H1 (cell line): ENCODE results near the gene ROR1. TPM values are rescaled to one million over a fixed set of nuclear protein-coding genes. Genes with fewer than 3 reads are reported as not detected.

Experiments used
- CTCF ChIA-PET: fragments of 300-600 bp; sonication (Branson Sonifier 250); formaldehyde crosslinking; loops from one replicate; lab custom pipeline; 2021; ENCODE audit not compliant: partially characterized antibody; lab: Charles Lee
- POLR2A ChIA-PET: fragments of 300-600 bp; sonication (Branson Sonifier 250); formaldehyde crosslinking; loops from one replicate; lab custom pipeline; 2021; ENCODE audit warnings: inconsistent platforms; ENCODE audit not compliant: partially characterized antibody; lab: Charles Lee
- DNase-seq, 2 experiments: peaks; one replicate each; pipeline versions ENCODE4 v3.0.0 to v3.0.0-alpha.2; 2010 to 2022; ENCODE audit warnings: low spot score in 2 of 2, low read depth in 1 of 2, mixed read lengths in 1 of 2
- FAIRE-seq: peaks from 2 replicates; lab custom pipeline; 2011; peaks lifted over from hg19 to GRCh38; lab: Jason Lieb, UNC
- H2AFZ ChIP-seq: 2 replicates; pipeline ENCODE4 v1.8.1; 2012; ENCODE audit warnings: low read length, inconsistent platforms
- H2AK5ac ChIP-seq: 2 replicates; pipeline ENCODE4 v1.6.1; 2013; ENCODE audit warnings: low read depth, low read length
- H2BK120ac ChIP-seq: replicated peaks from 2 replicates; pipeline ENCODE3; 2013; ENCODE audit warnings: low read depth, low read length, inconsistent platforms
- H2BK12ac ChIP-seq: 2 replicates; pipeline ENCODE4 v1.6.1; 2013; ENCODE audit warnings: low read depth, low read length
- H2BK15ac ChIP-seq: 2 replicates; pipeline ENCODE4 v1.6.1; 2013; ENCODE audit warnings: low read length
- H2BK20ac ChIP-seq: 2 replicates; pipeline ENCODE4 v1.6.1; 2013; ENCODE audit warnings: low read length
- H2BK5ac ChIP-seq: 2 replicates; pipeline ENCODE4 v1.6.1; 2013; ENCODE audit warnings: low read depth, low read length
- H3K14ac ChIP-seq: 2 replicates; pipeline ENCODE4 v1.6.1; 2013; ENCODE audit warnings: inconsistent platforms; ENCODE audit not compliant: insufficient read length
- H3K18ac ChIP-seq: 2 replicates; pipeline ENCODE4 v1.6.1; 2013; ENCODE audit warnings: low read length; ENCODE audit errors: extremely low read depth
- H3K23ac ChIP-seq: 2 replicates; pipeline ENCODE4 v1.6.1; 2013; ENCODE audit warnings: inconsistent platforms; ENCODE audit not compliant: insufficient read length
- H3K23me2 ChIP-seq: 2 replicates; pipeline ENCODE4 v1.6.1; 2013; ENCODE audit warnings: low read depth, low read length
- H3K27ac ChIP-seq: 2 replicates; pipeline ENCODE4 v1.6.1; 2011; ENCODE audit warnings: low read depth, low read length, inconsistent platforms
- H3K27me3 ChIP-seq, 4 experiments: replicated peaks in 1 of 4; 1 replicate in 1 of 4; 2 replicates in 3 of 4; pipeline versions ENCODE4 v1.6.1 to v1.8.1; 2011 to 2013; ENCODE audit warnings: low read length in 3 of 4, mild to moderate bottlenecking in 3 of 4, inconsistent platforms in 2 of 4, mixed read lengths in 2 of 4, moderate library complexity in 1 of 4; ENCODE audit not compliant: control insufficient read depth in 3 of 4, insufficient read depth in 3 of 4; ENCODE audit errors: extremely low read depth in 1 of 4
- H3K36me3 ChIP-seq, 4 experiments: 2 replicates each; pipeline versions ENCODE4 v1.6.1 to v1.8.1; 2011 to 2013; ENCODE audit warnings: mild to moderate bottlenecking in 4 of 4, low read length in 3 of 4, moderate library complexity in 2 of 4, control low read depth in 1 of 4, inconsistent platforms in 1 of 4; ENCODE audit not compliant: insufficient read depth in 4 of 4, control insufficient read depth in 2 of 4
- H3K4ac ChIP-seq: replicated peaks from 2 replicates; pipeline ENCODE3; 2013; ENCODE audit warnings: low read length, low read depth, mixed read lengths, inconsistent platforms; ENCODE audit not compliant: insufficient read length
- H3K4me1 ChIP-seq, 4 experiments: replicated peaks in 1 of 4; 1 replicate in 1 of 4; 2 replicates in 3 of 4; pipeline versions ENCODE4 v1.6.1 to v1.8.1; 2011 to 2013; ENCODE audit warnings: low read length in 3 of 4, inconsistent platforms in 2 of 4, mixed read lengths in 1 of 4; ENCODE audit not compliant: insufficient read depth in 4 of 4, control insufficient read depth in 3 of 4
- H3K4me2 ChIP-seq, 2 experiments: 2 replicates each; pipeline versions ENCODE4 v1.6.1 to v1.8.1; 2011 to 2013; ENCODE audit warnings: low read depth in 2 of 2, low read length in 2 of 2, control low read depth in 1 of 2, inconsistent platforms in 1 of 2, mild to moderate bottlenecking in 1 of 2; ENCODE audit not compliant: insufficient read depth in 1 of 2
- H3K4me3 ChIP-seq, 4 experiments: fragments of 200-600, 300-600 bp in 1 of 4; sonication (generic), shearing (Covaris generic), sonication (Bioruptor Twin) in 1 of 4; 2 replicates each; pipeline versions ENCODE4 v1.5.1 to v1.8.1; 2011 to 2016; ENCODE audit warnings: low read length in 4 of 4, low read depth in 3 of 4, control low read depth in 2 of 4, inconsistent platforms in 2 of 4, mild to moderate bottlenecking in 2 of 4, mixed read lengths in 1 of 4, moderate library complexity in 1 of 4; ENCODE audit not compliant: insufficient read depth in 2 of 4; ENCODE audit errors: extremely low read depth in 1 of 4
- H3K56ac ChIP-seq: replicated peaks from 2 replicates; pipeline ENCODE3; 2013; ENCODE audit warnings: low read depth, mild to moderate bottlenecking, mixed read lengths, low read length, inconsistent platforms; ENCODE audit not compliant: insufficient read length
- H3K79me1 ChIP-seq: 2 replicates; pipeline ENCODE4 v1.6.1; 2013; ENCODE audit warnings: low read depth, low read length, control low read depth
- H3K79me2 ChIP-seq, 2 experiments: 2 replicates each; pipeline versions ENCODE4 v1.6.1 to v1.8.1; 2012 to 2013; ENCODE audit warnings: low read length in 2 of 2, mild to moderate bottlenecking in 2 of 2, inconsistent platforms in 1 of 2; ENCODE audit not compliant: insufficient read depth in 2 of 2, control insufficient read depth in 1 of 2
- H3K9ac ChIP-seq, 4 experiments: replicated peaks in 1 of 4; 1 replicate in 1 of 4; 2 replicates in 3 of 4; pipeline versions ENCODE4 v1.6.1 to v1.8.1; 2011 to 2013; ENCODE audit warnings: low read depth in 3 of 4, low read length in 3 of 4, control low read depth in 2 of 4, mild to moderate bottlenecking in 2 of 4, moderate library complexity in 2 of 4, inconsistent platforms in 1 of 4; ENCODE audit errors: extremely low read depth in 1 of 4
- H3K9me3 ChIP-seq, 2 experiments: 2 replicates each; pipeline versions ENCODE4 v1.6.1 to v1.8.1; 2012 to 2013; ENCODE audit warnings: mild to moderate bottlenecking in 2 of 2, moderate library complexity in 2 of 2, control low read depth in 1 of 2, inconsistent platforms in 1 of 2, low read depth in 1 of 2, low read length in 1 of 2, mixed read lengths in 1 of 2; ENCODE audit not compliant: insufficient read depth in 2 of 2
- H4K20me1 ChIP-seq, 2 experiments: replicated peaks in 1 of 2; 2 replicates each; pipeline versions ENCODE3 to v1.8.1; 2011 to 2013; ENCODE audit warnings: inconsistent platforms in 2 of 2, low read length in 2 of 2, mild to moderate bottlenecking in 1 of 2; ENCODE audit not compliant: insufficient read depth in 2 of 2, control insufficient read depth in 1 of 2
- H4K5ac ChIP-seq: 2 replicates; pipeline ENCODE4 v1.6.1; 2013; ENCODE audit warnings: low read length, low read depth, mixed read lengths, inconsistent platforms; ENCODE audit not compliant: insufficient read length
- H4K8ac ChIP-seq: 2 replicates; pipeline ENCODE4 v1.8.0; 2013; ENCODE audit warnings: mild to moderate bottlenecking, moderate library complexity, low read length, inconsistent platforms; ENCODE audit not compliant: insufficient read depth; ENCODE audit errors: extremely low read depth
- H4K91ac ChIP-seq: replicated peaks from 2 replicates; pipeline ENCODE3; 2013; ENCODE audit warnings: low read length, mixed read lengths, inconsistent platforms; ENCODE audit not compliant: insufficient read length
- SAP30 ChIP-seq: fragments of 300-600 bp; sonication (generic); IDR thresholded peaks from 2 replicates; pipeline ENCODE4 v1.7.1; 2012; ENCODE audit warnings: low read length, moderate library complexity, mild to moderate bottlenecking, inconsistent platforms; ENCODE audit not compliant: insufficient read depth, insufficient replicate concordance
- WGBS, 2 experiments: shearing (Covaris generic) in 1 of 2; methylation state at CpG; one replicate each; pipeline versions ENCODE4 v1.1.6 to v1.1.7; 2013 to 2015; ENCODE audit warnings: low lambda C conversion rate in 2 of 2, mixed read lengths in 2 of 2, inconsistent platforms in 1 of 2, low coverage in 1 of 2, missing lambda C conversion rate in 1 of 2; ENCODE audit not compliant: insufficient replicate concordance in 2 of 2, insufficient coverage in 1 of 2, insufficient read length in 1 of 2; ENCODE audit errors: extremely low coverage in 1 of 2, missing lambda C conversion rate in 1 of 2; 5-methylcytosine and 5-hydroxymethylcytosine counted together
- polyA plus RNA-seq, 7 experiments: library from polyadenylated mRNA; depleted of rRNA in 3 of 7; stranded (reverse) in 5 of 7; unstranded in 2 of 7; fragments of >200 nt in 5 of 7; fragments of 200-250 nt in 2 of 7; gene quantifications; 1 replicate in 5 of 7; 2 replicates in 1 of 7; 4 replicates in 1 of 7; pipeline versions ENCODE4 v1.2.1 to v1.2.3, GENCODE V29; 2011 to 2013; ENCODE audit warnings: missing spikeins in 2 of 7, mixed read lengths in 2 of 7
- total RNA-seq: library from RNA; stranded (reverse); fragmentation: NEBNext Ultra II Directional; extraction: Animal tissue kit (Norgen Biotek cat#: 25700); gene quantifications from 2 replicates; pipeline ENCODE4 v1.2.1, GENCODE V29; 2021

ROR1 gene
- total and polyA plus RNA-seq, 2 of the 8 experiments (the other 6 are each of a cell fraction or from before 2014, with no cell fraction given) = 33.6 to 73.6 TPM

GRCh38 chr1:64025051-64025450 is 251.2 kb downstream of the ROR1 start:
- no peak for TF ChIP-seq SAP30
- Histone ChIP-seq H2AFZ (no peak overlapping the region), H3K27me3 (no peaks in the 10 kb centered on the region), H3K4ac (no peak overlapping the region), H3K9ac (no peak overlapping the region), H2BK12ac (no peak overlapping the region), H3K4me2 (no peak overlapping the region), H4K20me1 (no peaks in the 10 kb centered on the region), H3K79me2 (peaks cover 0 to 3% of the 10 kb centered on the region in 2 experiments; a peak in 2 of 4 replicates), H3K36me3 (peaks cover 0 to 7% (median 0%) of the 10 kb centered on the region in 4 experiments; a peak in 3 of 8 replicates), H4K8ac (no peak overlapping the region), H3K4me1 (no peaks in the 10 kb centered on the region), H2BK5ac (no peak overlapping the region), H2BK20ac (no peak overlapping the region), H3K79me1 (no peaks in the 10 kb centered on the region), H4K91ac (no peak overlapping the region), H2BK120ac (no peak overlapping the region), H2BK15ac (no peak overlapping the region), H3K18ac (no peak overlapping the region), H3K9me3 (peaks cover 3 to 6% of the 10 kb centered on the region in 2 experiments; a peak in 3 of 4 replicates), H3K23me2 (no peaks in the 10 kb centered on the region), H3K23ac (no peak overlapping the region), H3K4me3 (no peak overlapping the region), H4K5ac (no peak overlapping the region), H3K56ac (no peak overlapping the region), H2AK5ac (no peak overlapping the region), H3K27ac (no peak overlapping the region), H3K14ac (no peak overlapping the region)
- ChIA-PET POLR2A (interaction anchor here (1.3 kb wide), 1 partner anchor 35 kb away, joined by 3 read pairs; no protein-coding TSS in a partner anchor), CTCF (no interaction called here)
- no peak for DNase-seq
- WGBS, 2 experiments = 92% methylated on average over 4 of the region's 4 CpGs; no CpG with 5 or more reads in 1 of the 2 experiments
- no peak for FAIRE-seq
